ENCODE measurements around the gene CYP46A1. TPM values are rescaled to one million over a fixed set of nuclear protein-coding genes. Genes with fewer than 3 reads are reported as not detected.

Gene CYP46A1
- total and polyA plus RNA-seq, 7 donors, result 0.09 to 1.5 (median 0.50) TPM

- WGBS, 3 donors, result 68 to 84% (median 74%) methylated on average over 13 of the region's 13 CpGs
- intact Hi-C loops (cut with DNase I), result loop anchor here (1.0 to 5.0 kb wide), 3 partner anchors 153 to 461 kb away; no protein-coding TSS in a partner anchor
- no peak overlapping the region for H3K4me3 ChIP-seq
Measured at GRCh38 chr14:99730876-99731546, 46.9 kb downstream of the CYP46A1 start.

DNA sequence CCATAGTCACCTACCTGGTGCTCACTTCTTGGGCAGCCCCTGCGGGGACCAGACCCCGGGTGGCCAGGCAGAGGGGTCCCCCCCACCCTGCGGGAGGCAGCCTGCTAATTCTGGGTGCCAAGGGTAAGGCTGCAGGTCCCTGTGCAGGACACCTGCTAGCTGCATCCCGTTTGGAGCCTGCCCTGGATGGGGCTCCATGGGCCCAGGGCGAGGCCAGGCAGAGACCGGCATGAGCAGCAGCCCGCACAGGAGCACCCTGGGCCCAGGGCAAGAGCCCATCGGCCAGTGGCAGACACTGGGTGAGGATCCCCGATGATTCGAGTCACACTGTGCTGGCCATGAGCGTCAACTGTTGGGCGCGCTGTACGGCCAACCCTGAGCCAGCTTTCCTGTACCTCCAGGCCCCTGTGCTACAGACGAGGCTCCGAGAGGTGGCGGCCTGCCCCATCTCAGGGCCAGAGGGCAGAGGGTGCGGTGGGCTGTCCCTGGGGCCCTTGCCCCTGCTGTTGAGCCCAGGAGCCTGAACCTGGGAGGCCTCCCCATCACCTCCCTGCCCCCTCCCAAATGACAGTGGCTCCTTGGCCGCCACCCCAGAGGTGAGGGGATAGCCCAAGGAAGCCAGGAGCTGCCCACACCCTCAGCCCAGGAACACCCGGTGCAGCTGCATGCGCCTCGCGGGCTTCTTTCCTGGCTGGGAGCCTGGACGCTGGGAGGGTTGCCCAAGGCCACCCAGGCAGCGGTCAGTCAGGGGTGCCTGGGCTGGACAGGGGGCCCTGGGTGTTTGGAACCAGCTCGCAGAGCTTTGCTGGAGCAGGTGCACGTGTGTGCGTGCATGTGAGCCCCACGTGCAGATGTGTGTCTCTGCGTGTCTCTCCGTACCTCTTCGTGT is 47.7 kb downstream of the CYP46A1 start:
- TF ChIP-seq, protein P1, sequence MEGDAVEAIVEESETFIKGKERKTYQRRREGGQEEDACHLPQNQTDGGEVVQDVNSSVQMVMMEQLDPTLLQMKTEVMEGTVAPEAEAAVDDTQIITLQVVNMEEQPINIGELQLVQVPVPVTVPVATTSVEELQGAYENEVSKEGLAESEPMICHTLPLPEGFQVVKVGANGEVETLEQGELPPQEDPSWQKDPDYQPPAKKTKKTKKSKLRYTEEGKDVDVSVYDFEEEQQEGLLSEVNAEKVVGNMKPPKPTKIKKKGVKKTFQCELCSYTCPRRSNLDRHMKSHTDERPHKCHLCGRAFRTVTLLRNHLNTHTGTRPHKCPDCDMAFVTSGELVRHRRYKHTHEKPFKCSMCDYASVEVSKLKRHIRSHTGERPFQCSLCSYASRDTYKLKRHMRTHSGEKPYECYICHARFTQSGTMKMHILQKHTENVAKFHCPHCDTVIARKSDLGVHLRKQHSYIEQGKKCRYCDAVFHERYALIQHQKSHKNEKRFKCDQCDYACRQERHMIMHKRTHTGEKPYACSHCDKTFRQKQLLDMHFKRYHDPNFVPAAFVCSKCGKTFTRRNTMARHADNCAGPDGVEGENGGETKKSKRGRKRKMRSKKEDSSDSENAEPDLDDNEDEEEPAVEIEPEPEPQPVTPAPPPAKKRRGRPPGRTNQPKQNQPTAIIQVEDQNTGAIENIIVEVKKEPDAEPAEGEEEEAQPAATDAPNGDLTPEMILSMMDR (IDR thresholded peaks at IDR 0.05), result no peak
- no peak overlapping the region for H3K4me3 ChIP-seq
- intact Hi-C loops (cut with DNase I), result loop anchor here in 1 of 2 donors (5.0 kb wide), 1 partner anchor 461 kb away; no protein-coding TSS in a partner anchor
- ATAC-seq (peak; percentile 30 to 59 (median 45)), DNase-seq (peak in 1 of 2 donors; percentile 37)
- no peak overlapping the region for H3K27ac ChIP-seq
- no peaks in the 10 kb centered on the region for H3K9me3 ChIP-seq
- H3K4me1 ChIP-seq, result peaks cover 25% of the 10 kb centered on the region
- 52 to 61% (median 56%) methylated on average over 31 to 32 of the region's 32 CpGs for WGBS, 3 donors
- H3K36me3 ChIP-seq (ENCODE audit: insufficient read depth in 1 of 2, low read depth in 1 of 2), result no peaks in the 10 kb centered on the region
- no peaks in the 10 kb centered on the region for H3K27me3 ChIP-seq (ENCODE audit: insufficient read depth in 3 of 3, low read length in 2 of 3)

More at GRCh38 chr14:99730876-99731546, 46.9 kb downstream of the CYP46A1 start:
- H3K27ac ChIP-seq, result no peak overlapping the region
- H3K27me3 ChIP-seq (ENCODE audit: insufficient read depth in 3 of 3, low read length in 2 of 3), result no peaks in the 10 kb centered on the region
- H3K9me3 ChIP-seq, result no peaks in the 10 kb centered on the region
- TF ChIP-seq, protein P1 (IDR thresholded peaks at IDR 0.05), result no peak
- H3K4me1 ChIP-seq, result peaks cover 23% of the 10 kb centered on the region
- no peaks in the 10 kb centered on the region for H3K36me3 ChIP-seq (ENCODE audit: insufficient read depth in 1 of 2, low read depth in 1 of 2)
- DNase-seq (peak; percentile 13 to 36), ATAC-seq (no peak)

DNA sequence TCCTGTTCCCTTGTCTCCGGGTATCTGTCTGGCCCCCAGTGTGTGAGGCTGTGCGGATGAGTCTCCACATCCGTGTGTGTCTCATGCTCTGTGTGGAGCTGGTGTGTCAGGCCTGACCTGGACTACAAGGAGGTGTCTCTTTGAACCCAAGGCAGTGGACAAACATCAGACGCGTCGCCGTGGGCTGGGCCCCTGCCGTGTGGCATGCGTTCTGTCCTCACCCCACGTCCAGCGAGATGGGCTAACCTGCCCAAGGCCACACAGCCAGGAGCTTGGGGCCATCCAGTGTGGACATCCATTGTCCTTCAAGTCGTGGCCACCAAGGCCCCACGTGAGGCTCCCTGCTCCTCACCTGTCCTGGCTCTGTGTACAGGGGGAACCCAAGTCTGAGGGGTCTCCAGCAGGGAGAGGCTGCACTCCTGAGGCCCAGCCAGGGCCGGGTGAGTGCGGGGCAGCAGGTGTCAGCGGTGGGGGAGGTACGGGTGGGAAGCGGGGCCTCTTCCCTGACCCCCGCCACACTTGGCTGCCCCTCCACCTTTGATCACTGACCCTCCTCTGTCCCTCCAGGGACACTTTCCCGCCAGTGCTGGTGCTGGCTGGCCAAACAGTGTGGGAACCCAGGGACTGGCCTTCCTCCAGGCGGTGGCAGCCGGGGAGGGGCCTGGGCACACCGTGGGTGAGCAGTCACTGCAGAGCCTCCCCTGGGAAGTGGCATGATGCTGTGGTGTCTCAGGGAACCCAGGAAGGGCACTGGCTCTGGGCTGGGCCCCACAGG is 48.5 kb downstream of the CYP46A1 start:
- no peak for ATAC-seq
- no peaks in the 10 kb centered on the region for H3K27me3 ChIP-seq (ENCODE audit: insufficient read depth in 3 of 3, low read length in 2 of 3)
- TF ChIP-seq, protein P1 (IDR thresholded peaks at IDR 0.05), result no peak
- 68 to 80% (median 73%) methylated on average over 22 to 23 of the region's 23 CpGs for WGBS, 3 donors
- no peaks in the 10 kb centered on the region for H3K36me3 ChIP-seq (ENCODE audit: insufficient read depth in 1 of 2, low read depth in 1 of 2)
- DNase-seq, result peak in 1 of 2 donors; percentile 10
- no peak overlapping the region for H3K4me3 ChIP-seq
- no peaks in the 10 kb centered on the region for H3K9me3 ChIP-seq
- peaks cover 33% of the 10 kb centered on the region for H3K4me1 ChIP-seq
- intact Hi-C loops (cut with DNase I), result loop anchor here in 1 of 2 donors (5.0 kb wide), 1 partner anchor 460 kb away; no protein-coding TSS in a partner anchor
- no peak overlapping the region for H3K27ac ChIP-seq

- Histone ChIP-seq H3K9me3 (no peaks in the 10 kb centered on the region), H3K27ac (no peak overlapping the region), H3K4me1 (peaks cover 38% of the 10 kb centered on the region), H3K36me3 (ENCODE audit: insufficient read depth in 1 of 2, low read depth in 1 of 2) (no peaks in the 10 kb centered on the region), H3K27me3 (ENCODE audit: insufficient read depth in 3 of 3, low read length in 2 of 3) (no peaks in the 10 kb centered on the region), H3K4me3 (no peak overlapping the region)
- intact Hi-C loops (cut with DNase I), result loop anchor here in 1 of 2 donors (5.0 kb wide), 1 partner anchor 459 kb away; no protein-coding TSS in a partner anchor
- TF ChIP-seq, protein P1 (IDR thresholded peaks at IDR 0.05), result no peak
- no peak for ATAC-seq
- 69 to 87% (median 76%) methylated on average over 6 of the region's 6 CpGs for WGBS, 3 donors
- no peak for DNase-seq
Measured at GRCh38 chr14:99733211-99733539, 49.1 kb downstream of the CYP46A1 start.

Data from psoas muscle (tissue), 8 donors.